Heart left ventricle (tissue), 16 donors: ENCODE measurements around the gene ENPP3. TPM values are rescaled to one million over a fixed set of nuclear protein-coding genes. Genes with fewer than 3 reads are reported as not detected.

Experiments used
- ATAC-seq, 4 donors: fragments of 200-7000 bp; cut with Tn5 transposase; one replicate each; pipeline ENCODE4 v1.9.1; 2020 to 2022; ENCODE audit warnings: moderate library complexity in 4 of 4, mild to moderate bottlenecking in 3 of 4, moderate number of reproducible peaks in 1 of 4
- DNase-seq, 5 donors: peaks; one replicate each; pipeline ENCODE4 v3.0.0-alpha.2; 2020
- H3K27ac ChIP-seq, 12 donors: fragments of 200-600 bp; sonication (generic) in 4 of 12; one replicate each; pipeline versions ENCODE4 v1.5.0 to v1.8.0; 2016 to 2022; ENCODE audit warnings: mild to moderate bottlenecking in 2 of 12
- H3K27me3 ChIP-seq, 9 donors: fragments of 200-600 bp; sonication (generic) in 2 of 9; one replicate each; pipeline versions ENCODE4 v1.5.1 to v1.8.0; 2016 to 2022; ENCODE audit warnings: mild to moderate bottlenecking in 3 of 9
- H3K36me3 ChIP-seq, 9 donors: fragments of 200-600 bp; sonication (generic) in 2 of 9; one replicate each; pipeline versions ENCODE4 v1.5.0 to v1.8.0; 2018 to 2022; ENCODE audit warnings: mild to moderate bottlenecking in 2 of 9
- H3K4me1 ChIP-seq, 12 donors: fragments of 200-600 bp; sonication (generic) in 4 of 12; one replicate each; pipeline versions ENCODE4 v1.5.0 to v1.8.0; 2016 to 2022; ENCODE audit warnings: mild to moderate bottlenecking in 3 of 12
- H3K4me3 ChIP-seq, 12 donors: fragments of 200-600 bp; sonication (generic) in 4 of 12; one replicate each; pipeline versions ENCODE4 v1.5.0 to v1.8.0; 2017 to 2022; ENCODE audit warnings: mild to moderate bottlenecking in 9 of 12, moderate library complexity in 4 of 12
- H3K9me3 ChIP-seq, 12 donors: fragments of 200-600 bp; sonication (generic) in 4 of 12; one replicate each; pipeline versions ENCODE4 v1.5.0 to v1.8.0; 2016 to 2022; ENCODE audit warnings: mild to moderate bottlenecking in 1 of 12
- POLR2A ChIP-seq, 2 donors: fragments of 450-650 bp; IDR thresholded peaks; one replicate each; pipeline ENCODE4 v1.6.1; 2017; ENCODE audit warnings: antibody characterized with exemption in 2 of 2, mild to moderate bottlenecking in 2 of 2, moderate library complexity in 2 of 2
- WGBS, 4 donors: extraction: QIAGEN DNeasy Blood & Tissue Kit in 2 of 4; methylation state at CpG; one replicate each; pipeline versions ENCODE4 v1.1.5 to v1.1.7; 2013 to 2018; 5-methylcytosine and 5-hydroxymethylcytosine counted together
- intact Hi-C, 10 donors: fragments of 100-400 bp; cut with DNase I; formaldehyde crosslinking; loops; one replicate each; pipeline versions ENCODE4 v1.11.1 to v1.14.2; 2022
- polyA plus RNA-seq, 2 donors: library from polyadenylated mRNA; stranded (reverse); fragments of 200-250 nt; gene quantifications; one replicate each; pipeline ENCODE4 v1.2.3, GENCODE V29; 2013
- total RNA-seq, 9 donors: library from RNA; depleted of rRNA in 2 of 9; stranded (reverse); fragments of >200 nt in 2 of 9; fragmentation: NEBNext Ultra II Directional in 3 of 9; extraction: Animal tissue kit (Norgen Biotek cat#: 25700) in 3 of 9; gene quantifications; one replicate each; pipeline versions ENCODE4 v1.1.0 to v1.2.4, GENCODE V29; 2016 to 2023
- TF ChIP-seq, protein P1 (sequence below), 12 donors: fragments of 200-600 bp; sonication (generic) in 4 of 12; IDR thresholded peaks; one replicate each; pipeline versions ENCODE4 v1.5.0 to v1.8.0; 2018 to 2022; ENCODE audit warnings: antibody characterized with exemption in 12 of 12, mild to moderate bottlenecking in 5 of 12
- donor health status: ischemic (EF 13 %, LVEDD 7.1; RV severe dilation, severe dysfunction).
- donor health status: healthy with polysubstance abuse.
- donor health status: DM: no; HTN: yes; CAD: no.
- donor health status: DM: no; HTN: no; CAD: no.
- donor health status: ischemic (EF 25% LVEDD 6.9; RV normal size, moderate dysfunction).
- donor health status: ischemic (EF 25% LVEDD 5.7; RV mildly dilated, moderate dysfunction).
- donor health status: healthy.
- donor health status: DM: yes; HTN: yes; CAD: no.
- donor health status: ischemic (EF 35%, LVEDD 5.7; RV mildly dilated, moderate dysfunction).
- donor health status: nonischemic (EF 11% LVEDD 7.7; RV severe dilation, severe dysfunction).
- donor health status: DM: yes; HTN: yes; CAD: no.
- donor health status: PGD.
- donor health status: ischemic (EF 29% LVEDD 5.4; RV normal size, mild dysfunction).
- donor health status: nonischemic (EF 23%, LVEDD 6.1; RV moderate dilation, normal function).

ENPP3 gene
- total and polyA plus RNA-seq, 11 donors: 0.07 to 0.72 (median 0.42) TPM; not detected in 2

GRCh38 chr6:131681585-131681984 is 44.5 kb downstream of the ENPP3 start:
- ATAC-seq (no peak), DNase-seq (no peak)
- TF ChIP-seq, protein P1, sequence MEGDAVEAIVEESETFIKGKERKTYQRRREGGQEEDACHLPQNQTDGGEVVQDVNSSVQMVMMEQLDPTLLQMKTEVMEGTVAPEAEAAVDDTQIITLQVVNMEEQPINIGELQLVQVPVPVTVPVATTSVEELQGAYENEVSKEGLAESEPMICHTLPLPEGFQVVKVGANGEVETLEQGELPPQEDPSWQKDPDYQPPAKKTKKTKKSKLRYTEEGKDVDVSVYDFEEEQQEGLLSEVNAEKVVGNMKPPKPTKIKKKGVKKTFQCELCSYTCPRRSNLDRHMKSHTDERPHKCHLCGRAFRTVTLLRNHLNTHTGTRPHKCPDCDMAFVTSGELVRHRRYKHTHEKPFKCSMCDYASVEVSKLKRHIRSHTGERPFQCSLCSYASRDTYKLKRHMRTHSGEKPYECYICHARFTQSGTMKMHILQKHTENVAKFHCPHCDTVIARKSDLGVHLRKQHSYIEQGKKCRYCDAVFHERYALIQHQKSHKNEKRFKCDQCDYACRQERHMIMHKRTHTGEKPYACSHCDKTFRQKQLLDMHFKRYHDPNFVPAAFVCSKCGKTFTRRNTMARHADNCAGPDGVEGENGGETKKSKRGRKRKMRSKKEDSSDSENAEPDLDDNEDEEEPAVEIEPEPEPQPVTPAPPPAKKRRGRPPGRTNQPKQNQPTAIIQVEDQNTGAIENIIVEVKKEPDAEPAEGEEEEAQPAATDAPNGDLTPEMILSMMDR (IDR thresholded peaks at IDR 0.05): no peak
- no peak for TF ChIP-seq POLR2A (IDR thresholded peaks at IDR 0.05)
- no peaks in the 10 kb centered on the region for H3K27me3 ChIP-seq
- H3K4me1 ChIP-seq: no peaks in the 10 kb centered on the region
- H3K4me3 ChIP-seq: no peak overlapping the region
- H3K27ac ChIP-seq: no peak overlapping the region
- intact Hi-C loops: no loop called here
- H3K9me3 ChIP-seq: no peaks in the 10 kb centered on the region
- no peaks in the 10 kb centered on the region for H3K36me3 ChIP-seq

DNA sequence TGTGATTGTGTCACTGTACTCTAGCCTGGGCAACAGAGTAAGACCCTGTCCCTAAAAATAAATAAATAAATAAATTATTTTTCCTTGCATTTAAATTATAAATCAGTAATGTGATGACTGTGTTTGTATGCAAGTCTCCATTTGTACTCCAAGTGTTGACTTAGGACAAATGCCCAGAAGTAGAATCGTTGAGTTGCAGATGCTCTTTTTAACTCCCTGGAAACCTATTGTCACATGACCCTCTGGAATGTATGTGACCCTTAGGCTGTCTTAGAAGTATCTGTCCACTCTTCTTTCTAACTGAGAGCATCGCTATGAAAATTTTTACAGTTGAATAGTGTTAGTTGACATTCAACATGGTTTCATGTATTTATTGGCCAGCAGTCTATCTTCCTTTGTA is 45.3 kb downstream of the ENPP3 start:
- Histone ChIP-seq H3K4me1 (no peaks in the 10 kb centered on the region), H3K27ac (no peak overlapping the region), H3K4me3 (no peak overlapping the region), H3K27me3 (no peaks in the 10 kb centered on the region), H3K36me3 (no peaks in the 10 kb centered on the region), H3K9me3 (no peaks in the 10 kb centered on the region)
- TF ChIP-seq, protein P1 (IDR thresholded peaks at IDR 0.05): no peak
- TF ChIP-seq POLR2A (IDR thresholded peaks at IDR 0.05): no peak
- ATAC-seq (no peak), DNase-seq (no peak)
- WGBS, 4 donors: 50 to 61% (median 51%) methylated on average over 2 of the region's 2 CpGs
- intact Hi-C loops: no loop called here

DNA sequence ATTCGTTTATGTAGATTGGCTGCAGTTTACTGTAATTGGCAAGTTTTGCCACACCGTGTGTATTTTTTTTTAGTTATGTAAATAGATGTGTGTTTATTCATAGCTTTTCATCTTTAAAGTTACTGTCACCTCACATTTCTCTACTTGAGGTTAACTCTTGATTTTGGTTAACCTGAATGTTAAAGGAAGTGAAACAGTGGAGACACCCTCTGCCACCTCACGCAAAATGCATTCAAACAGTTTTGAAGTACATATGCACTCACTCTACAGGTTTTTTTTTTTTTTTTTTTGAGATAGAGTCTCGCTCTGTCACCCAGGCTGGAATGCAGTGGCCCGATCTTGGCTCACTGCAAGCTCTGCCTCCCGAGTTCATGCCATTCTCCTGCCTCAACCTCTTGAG is 46.4 kb downstream of the ENPP3 start:
- H3K27ac ChIP-seq: no peak overlapping the region
- no peak overlapping the region for H3K4me3 ChIP-seq
- no peaks in the 10 kb centered on the region for H3K4me1 ChIP-seq
- 78 to 87% (median 83%) methylated on average over 6 of the region's 6 CpGs for WGBS, 4 donors
- no peaks in the 10 kb centered on the region for H3K9me3 ChIP-seq
- H3K27me3 ChIP-seq: no peaks in the 10 kb centered on the region
- no peak for TF ChIP-seq POLR2A (IDR thresholded peaks at IDR 0.05)
- TF ChIP-seq, protein P1 (IDR thresholded peaks at IDR 0.05): no peak
- no peaks in the 10 kb centered on the region for H3K36me3 ChIP-seq
- no peak for DNase-seq
- ATAC-seq: no peak
- intact Hi-C loops: no loop called here

- Histone ChIP-seq H3K36me3 (no peaks in the 10 kb centered on the region), H3K9me3 (peaks cover 0 to 3% (median 0%) of the 10 kb centered on the region in 12 donors), H3K4me1 (no peaks in the 10 kb centered on the region), H3K4me3 (no peak overlapping the region), H3K27ac (no peak overlapping the region), H3K27me3 (no peaks in the 10 kb centered on the region)
- ATAC-seq (no peak), DNase-seq (no peak)
- 91 to 95% (median 93%) methylated on average over 4 of the region's 4 CpGs for WGBS, 4 donors
- intact Hi-C loops: no loop called here
- no peak for TF ChIP-seq POLR2A (IDR thresholded peaks at IDR 0.05)
- TF ChIP-seq, protein P1 (IDR thresholded peaks at IDR 0.05): no peak
Observed at GRCh38 chr6:131685266-131685780, 48.2 kb downstream of the ENPP3 start.
